Osteoblast (primary cell): Measurements from ENCODE around the gene PABPN1L. TPM values are rescaled to one million over a fixed set of nuclear protein-coding genes. Genes with fewer than 3 reads are reported as not detected.

Experiments used
- DNase-seq: peaks from one replicate; pipeline ENCODE4 v3.0.0; 2011; ENCODE audit warnings: low spot score, mixed read lengths; ENCODE audit not compliant: insufficient read length; ENCODE audit errors: missing footprints
- H2AFZ ChIP-seq: 2 replicates; pipeline ENCODE4 v1.6.0; 2011; ENCODE audit warnings: mild to moderate bottlenecking, low read length
- H3K27ac ChIP-seq: 2 replicates; pipeline ENCODE4 v1.5.1; 2011; ENCODE audit warnings: mild to moderate bottlenecking, low read depth, low read length, moderate library complexity
- H3K27me3 ChIP-seq: 2 replicates; pipeline ENCODE4 v1.6.0; 2012; ENCODE audit warnings: mild to moderate bottlenecking, control low read depth, inconsistent platforms, low read length, moderate library complexity; ENCODE audit not compliant: insufficient read depth
- H3K36me3 ChIP-seq: 2 replicates; pipeline ENCODE4 v1.5.1; 2011; ENCODE audit warnings: mild to moderate bottlenecking, low read length, control low read depth, moderate library complexity; ENCODE audit not compliant: insufficient read depth
- H3K4me1 ChIP-seq: 2 replicates; pipeline ENCODE4 v1.5.1; 2011; ENCODE audit warnings: mild to moderate bottlenecking, low read length, control low read depth, moderate library complexity; ENCODE audit not compliant: insufficient read depth
- H3K4me2 ChIP-seq: 2 replicates; pipeline ENCODE4 v1.6.0; 2011; ENCODE audit warnings: mild to moderate bottlenecking, low read length; ENCODE audit not compliant: insufficient read depth
- H3K4me3 ChIP-seq: fragments of 200-600 bp; sonication (generic); 3 replicates; pipeline ENCODE4 v1.5.1; 2012; ENCODE audit warnings: mild to moderate bottlenecking, low read length, inconsistent platforms; ENCODE audit not compliant: insufficient read depth
- H3K79me2 ChIP-seq: 2 replicates; pipeline ENCODE4 v1.6.0; 2012; ENCODE audit warnings: mild to moderate bottlenecking, low read length, control low read depth, inconsistent platforms; ENCODE audit not compliant: insufficient read depth
- H3K9me3 ChIP-seq: 2 replicates; pipeline ENCODE4 v1.5.1; 2011; ENCODE audit warnings: low read depth, low read length, control low read depth
- H4K20me1 ChIP-seq: 2 replicates; pipeline ENCODE4 v1.6.0; 2012; ENCODE audit warnings: mild to moderate bottlenecking, low read length, control low read depth; ENCODE audit not compliant: insufficient read depth
- total RNA-seq: library from RNA; depleted of rRNA; stranded (reverse); fragments of >200 nt; gene quantifications from 2 replicates; pipeline ENCODE4 v1.2.3, GENCODE V29; 2012
- TF ChIP-seq, protein P1 (sequence below): IDR thresholded peaks from 2 replicates; pipeline ENCODE4 v1.5.1; 2011; ENCODE audit warnings: mild to moderate bottlenecking, low read depth, low read length, moderate library complexity; ENCODE audit errors: extremely low read depth

PABPN1L gene
- total RNA-seq, 1 donor: not detected

DNA sequence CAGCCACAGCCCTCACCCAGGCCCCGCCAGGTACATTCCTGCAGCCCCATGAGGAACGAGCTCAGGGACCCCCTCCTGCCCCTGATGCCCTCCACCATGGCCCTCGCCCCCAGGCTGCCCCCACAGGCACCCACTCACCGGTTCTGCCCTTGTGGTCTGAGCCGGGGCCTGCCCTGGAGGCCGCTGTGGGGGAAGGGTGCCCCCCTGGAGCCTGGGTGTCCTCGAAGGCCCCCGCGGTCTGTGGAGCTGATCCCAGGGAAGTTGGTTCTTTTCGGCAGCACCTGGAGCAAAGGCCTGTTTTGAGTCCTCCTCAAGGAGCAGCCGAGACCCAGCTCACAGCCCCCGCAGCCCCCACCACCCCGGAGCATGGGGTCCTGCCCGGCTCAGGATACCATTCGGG is 2.4 kb downstream of the PABPN1L start:
- H3K27me3 ChIP-seq: peaks cover 3% of the 10 kb centered on the region
- DNase-seq: no peak
- H2AFZ ChIP-seq: no peak overlapping the region
- H4K20me1 ChIP-seq: no peaks in the 10 kb centered on the region
- H3K79me2 ChIP-seq: peaks cover 2% of the 10 kb centered on the region
- no peaks in the 10 kb centered on the region for H3K4me1 ChIP-seq
- no peaks in the 10 kb centered on the region for H3K9me3 ChIP-seq
- no peak overlapping the region for H3K27ac ChIP-seq
- peaks cover 19% of the 10 kb centered on the region for H3K36me3 ChIP-seq
- no peak overlapping the region for H3K4me3 ChIP-seq
- TF ChIP-seq, protein P1, sequence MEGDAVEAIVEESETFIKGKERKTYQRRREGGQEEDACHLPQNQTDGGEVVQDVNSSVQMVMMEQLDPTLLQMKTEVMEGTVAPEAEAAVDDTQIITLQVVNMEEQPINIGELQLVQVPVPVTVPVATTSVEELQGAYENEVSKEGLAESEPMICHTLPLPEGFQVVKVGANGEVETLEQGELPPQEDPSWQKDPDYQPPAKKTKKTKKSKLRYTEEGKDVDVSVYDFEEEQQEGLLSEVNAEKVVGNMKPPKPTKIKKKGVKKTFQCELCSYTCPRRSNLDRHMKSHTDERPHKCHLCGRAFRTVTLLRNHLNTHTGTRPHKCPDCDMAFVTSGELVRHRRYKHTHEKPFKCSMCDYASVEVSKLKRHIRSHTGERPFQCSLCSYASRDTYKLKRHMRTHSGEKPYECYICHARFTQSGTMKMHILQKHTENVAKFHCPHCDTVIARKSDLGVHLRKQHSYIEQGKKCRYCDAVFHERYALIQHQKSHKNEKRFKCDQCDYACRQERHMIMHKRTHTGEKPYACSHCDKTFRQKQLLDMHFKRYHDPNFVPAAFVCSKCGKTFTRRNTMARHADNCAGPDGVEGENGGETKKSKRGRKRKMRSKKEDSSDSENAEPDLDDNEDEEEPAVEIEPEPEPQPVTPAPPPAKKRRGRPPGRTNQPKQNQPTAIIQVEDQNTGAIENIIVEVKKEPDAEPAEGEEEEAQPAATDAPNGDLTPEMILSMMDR: no peak
- H3K4me2 ChIP-seq: no peak overlapping the region

DNA sequence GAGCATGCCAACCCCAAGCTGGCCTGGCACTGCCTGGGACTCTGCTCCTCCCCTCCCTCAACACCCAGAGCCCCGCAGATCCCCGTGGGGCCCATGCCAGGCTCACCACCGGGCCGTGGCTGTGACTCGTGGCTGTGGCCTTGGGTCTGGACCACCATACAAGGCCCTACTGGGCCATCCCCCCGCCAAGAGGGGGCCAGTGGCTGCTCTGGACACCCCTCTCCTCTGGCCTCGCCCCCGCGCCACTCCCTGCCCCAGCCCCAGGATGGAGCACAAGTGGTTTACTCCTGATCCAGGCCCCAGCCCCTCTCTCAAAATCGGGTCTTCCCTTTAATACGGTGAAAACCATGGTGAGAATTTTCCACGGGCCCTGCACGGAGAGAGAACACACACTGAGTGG is 3.0 kb downstream of the PABPN1L start:
- Histone ChIP-seq H3K4me3 (no peak overlapping the region), H3K36me3 (peaks cover 22% of the 10 kb centered on the region)

DNA sequence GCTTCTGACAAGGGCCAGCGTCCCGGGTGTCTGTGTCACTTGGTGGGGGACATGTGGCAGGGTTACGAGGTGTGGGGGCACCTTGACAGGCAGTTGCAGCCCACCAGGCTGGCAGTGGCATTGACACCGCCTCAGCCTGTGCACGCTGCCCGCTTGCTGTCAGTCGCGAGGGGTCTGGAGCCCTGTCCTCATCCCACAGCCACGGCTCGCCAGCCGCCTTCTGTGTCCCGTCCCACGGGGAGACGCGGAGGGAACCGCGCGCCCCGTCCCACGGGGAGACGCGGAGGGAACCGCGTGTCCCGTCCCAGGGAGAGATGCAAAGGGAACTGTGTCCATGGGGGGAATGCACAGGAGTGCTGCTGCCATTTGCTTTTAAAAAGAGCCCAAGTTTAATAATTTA is 3.5 kb downstream of the PABPN1L start:
- Histone ChIP-seq H3K4me1 (peaks cover 2% of the 10 kb centered on the region), H3K27me3 (peaks cover 3% of the 10 kb centered on the region), H3K9me3 (no peaks in the 10 kb centered on the region), H3K36me3 (peaks cover 22% of the 10 kb centered on the region), H3K79me2 (peaks cover 8% of the 10 kb centered on the region), H2AFZ (no peak overlapping the region), H3K4me3 (no peak overlapping the region), H3K27ac (no peak overlapping the region), H4K20me1 (peaks cover 6% of the 10 kb centered on the region), H3K4me2 (no peak overlapping the region)
- no peak for DNase-seq
- TF ChIP-seq, protein P1: no peak

More for the DNA sequence above, 3.0 kb downstream of the PABPN1L start:
- no peaks in the 10 kb centered on the region for H3K9me3 ChIP-seq
- no peak overlapping the region for H3K4me2 ChIP-seq
- no peak for DNase-seq
- H4K20me1 ChIP-seq: peaks cover 2% of the 10 kb centered on the region
- no peaks in the 10 kb centered on the region for H3K4me1 ChIP-seq
- TF ChIP-seq, protein P1: no peak
- H2AFZ ChIP-seq: no peak overlapping the region
- H3K27me3 ChIP-seq: peaks cover 3% of the 10 kb centered on the region
- H3K79me2 ChIP-seq: peaks cover 4% of the 10 kb centered on the region
- H3K27ac ChIP-seq: no peak overlapping the region

DNA sequence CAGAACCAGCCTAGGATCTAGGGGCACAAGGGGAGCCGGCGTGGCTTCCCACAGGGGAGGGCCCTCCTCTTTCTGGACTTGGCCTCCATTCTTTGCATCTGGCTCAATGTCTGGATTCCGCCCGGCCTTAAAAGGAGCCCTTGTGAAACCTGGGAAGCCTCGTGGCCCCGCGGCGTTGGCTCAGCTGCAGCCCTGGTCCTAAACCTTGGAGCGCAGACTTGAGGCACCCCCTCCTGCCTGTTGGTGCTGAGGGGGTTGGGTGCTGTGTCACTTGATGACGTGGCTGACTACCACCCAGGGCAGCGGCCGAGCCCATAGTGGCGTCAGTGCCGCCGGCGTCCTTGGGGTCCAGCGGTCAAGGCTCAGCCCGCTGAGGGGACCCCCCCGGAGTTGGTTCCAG is 5.1 kb downstream of the PABPN1L start:
- TF ChIP-seq, protein P1: no peak
- H3K27ac ChIP-seq: no peak overlapping the region
- no peaks in the 10 kb centered on the region for H3K27me3 ChIP-seq
- no peaks in the 10 kb centered on the region for H3K9me3 ChIP-seq
- no peak overlapping the region for H3K4me2 ChIP-seq
- peaks cover 17% of the 10 kb centered on the region for H3K79me2 ChIP-seq
- H3K4me1 ChIP-seq: peaks cover 9% of the 10 kb centered on the region
- H4K20me1 ChIP-seq: peaks cover 8% of the 10 kb centered on the region
- peaks cover 22% of the 10 kb centered on the region for H3K36me3 ChIP-seq
- no peak for DNase-seq
- H3K4me3 ChIP-seq: no peak overlapping the region
- H2AFZ ChIP-seq: no peak overlapping the region
